Thoracic aorta (tissue), 2 donors: ENCODE data around the gene F12. TPM values are rescaled to one million over a fixed set of nuclear protein-coding genes. Genes with fewer than 3 reads are reported as not detected.

Experiments
- ATAC-seq: fragments of 150-250 bp; one replicate; pipeline ENCODE4 v1.8.0; 2017; ENCODE audit warnings: low read depth; ENCODE audit not compliant: insufficient number of reproducible peaks, low FRiP score
- DNase-seq: peaks from one replicate; pipeline ENCODE4 v3.0.0-alpha.2; 2020; ENCODE audit warnings: low spot score
- H3K27ac ChIP-seq, 2 donors: fragments of 200-600 bp; sonication (generic); 1 replicate in 1 of 2; 2 replicates in 1 of 2; pipeline ENCODE4 v1.5.1; 2016; ENCODE audit warnings: mild to moderate bottlenecking in 2 of 2, moderate library complexity in 2 of 2
- H3K27me3 ChIP-seq: fragments of 200-600 bp; sonication (generic); replicated peaks from 2 replicates; pipeline ENCODE4 v1.6.0; 2016; ENCODE audit warnings: mild to moderate bottlenecking; ENCODE audit not compliant: insufficient read depth
- H3K36me3 ChIP-seq: fragments of 200-600 bp; sonication (generic); one replicate; pipeline ENCODE4 v1.5.1; 2016
- H3K4me1 ChIP-seq, 2 donors: fragments of 200-600 bp; sonication (generic); 1 replicate in 1 of 2; 2 replicates in 1 of 2; pipeline versions ENCODE4 v1.5.1 to v1.6.0; 2016; ENCODE audit warnings: low read depth in 2 of 2, mild to moderate bottlenecking in 1 of 2; ENCODE audit not compliant: control insufficient read depth in 1 of 2
- H3K4me3 ChIP-seq: fragments of 200-600 bp; sonication (generic); 2 replicates; pipeline ENCODE4 v1.5.1; 2016; ENCODE audit warnings: mild to moderate bottlenecking
- H3K9me3 ChIP-seq: fragments of 200-600 bp; sonication (generic); 2 replicates; pipeline ENCODE4 v1.5.1; 2016
- total RNA-seq, 2 donors: library from RNA; depleted of rRNA; stranded (reverse); fragments of >200 nt; gene quantifications; one replicate each; pipeline versions ENCODE4 v1.1.0 to v1.2.3, GENCODE V29; 2016
- TF ChIP-seq, protein P1 (sequence below): fragments of 200-600 bp; sonication (generic); IDR thresholded peaks from one replicate; pipeline ENCODE4 v1.5.1; 2019; ENCODE audit warnings: antibody characterized with exemption

Gene F12
- not detected for total RNA-seq

DNA sequence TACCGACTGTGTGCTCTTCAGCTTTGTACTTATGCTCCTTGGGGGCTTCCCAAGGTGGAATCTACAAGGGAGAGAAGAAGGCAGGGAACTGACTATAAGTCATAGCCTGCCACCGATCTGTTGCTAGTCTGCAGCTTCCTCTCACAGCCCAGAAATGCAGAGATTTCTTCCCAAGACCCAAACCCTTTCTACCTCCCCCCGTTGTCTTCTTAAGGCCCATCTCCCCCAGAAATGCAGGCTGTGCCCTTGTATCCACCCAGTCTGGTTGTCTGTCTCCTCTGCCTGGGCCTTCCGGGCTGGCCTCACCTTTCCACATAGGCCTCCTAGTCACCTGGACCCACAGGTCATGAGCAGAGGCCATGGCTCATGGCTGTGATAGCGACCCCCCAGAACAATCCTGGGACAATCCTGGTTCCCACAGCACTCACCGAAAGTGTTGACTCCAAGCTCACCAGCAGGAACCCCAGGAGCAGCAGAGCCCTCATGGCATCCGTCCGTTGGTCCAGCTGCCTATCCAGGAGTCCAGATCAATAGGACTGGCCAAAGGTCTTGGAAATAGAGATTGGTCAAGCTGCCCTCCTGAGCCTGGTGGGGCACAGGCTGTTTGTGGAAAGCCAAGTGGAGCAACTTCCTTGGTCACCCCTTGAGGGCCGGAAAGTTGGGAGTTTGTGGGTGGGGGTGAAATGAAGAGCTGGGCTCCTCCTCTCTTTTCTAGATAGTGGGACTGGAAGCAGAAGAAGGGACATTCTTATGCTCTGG, at the start of gene F12:
F12 (minus strand) TSS at position 522 of the 759 bp plus-strand sequence; CDS start at position 485, 37 bp downstream.
- H3K9me3 ChIP-seq: no peaks in the 10 kb centered on the region
- H3K4me3 ChIP-seq: no peak within 1 kb of the TSS
- no peak for DNase-seq
- H3K36me3 ChIP-seq: no peaks in the 10 kb centered on the region
- no peak within 1 kb of the TSS for H3K27ac ChIP-seq
- TF ChIP-seq, protein P1, sequence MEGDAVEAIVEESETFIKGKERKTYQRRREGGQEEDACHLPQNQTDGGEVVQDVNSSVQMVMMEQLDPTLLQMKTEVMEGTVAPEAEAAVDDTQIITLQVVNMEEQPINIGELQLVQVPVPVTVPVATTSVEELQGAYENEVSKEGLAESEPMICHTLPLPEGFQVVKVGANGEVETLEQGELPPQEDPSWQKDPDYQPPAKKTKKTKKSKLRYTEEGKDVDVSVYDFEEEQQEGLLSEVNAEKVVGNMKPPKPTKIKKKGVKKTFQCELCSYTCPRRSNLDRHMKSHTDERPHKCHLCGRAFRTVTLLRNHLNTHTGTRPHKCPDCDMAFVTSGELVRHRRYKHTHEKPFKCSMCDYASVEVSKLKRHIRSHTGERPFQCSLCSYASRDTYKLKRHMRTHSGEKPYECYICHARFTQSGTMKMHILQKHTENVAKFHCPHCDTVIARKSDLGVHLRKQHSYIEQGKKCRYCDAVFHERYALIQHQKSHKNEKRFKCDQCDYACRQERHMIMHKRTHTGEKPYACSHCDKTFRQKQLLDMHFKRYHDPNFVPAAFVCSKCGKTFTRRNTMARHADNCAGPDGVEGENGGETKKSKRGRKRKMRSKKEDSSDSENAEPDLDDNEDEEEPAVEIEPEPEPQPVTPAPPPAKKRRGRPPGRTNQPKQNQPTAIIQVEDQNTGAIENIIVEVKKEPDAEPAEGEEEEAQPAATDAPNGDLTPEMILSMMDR: no peak
- H3K27me3 ChIP-seq: no peaks in the 10 kb centered on the region
- ATAC-seq: no peak
- peaks cover 0 to 5% of the 10 kb centered on the region in 2 donors for H3K4me1 ChIP-seq

DNA sequence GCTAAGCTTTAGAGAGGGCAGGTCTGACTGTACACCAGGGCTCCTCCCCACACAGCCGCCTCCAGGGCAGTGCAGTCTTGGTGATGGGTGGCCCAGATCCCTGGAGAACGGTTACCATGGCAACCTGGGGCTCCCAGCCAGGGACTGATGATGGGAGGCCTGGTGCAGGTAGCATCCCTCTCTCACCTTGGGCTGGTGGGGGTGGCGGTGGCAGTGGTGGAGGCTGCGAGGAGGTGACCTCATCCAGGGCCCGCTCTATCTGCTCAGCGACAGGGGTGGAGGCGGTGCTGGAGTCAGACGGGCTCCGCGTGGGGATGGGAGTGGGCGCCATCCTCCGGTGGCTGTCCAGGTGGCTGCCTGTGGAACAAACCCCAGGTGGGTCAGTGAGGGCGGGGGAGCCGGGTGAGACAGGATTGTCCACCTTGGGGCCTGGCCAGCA, 49.6 kb upstream of the F12 start:
- Histone ChIP-seq H3K4me3 (no peak overlapping the region), H3K4me1 (peaks cover 8 to 35% of the 10 kb centered on the region in 2 donors), H3K9me3 (no peaks in the 10 kb centered on the region), H3K36me3 (peaks cover 18% of the 10 kb centered on the region), H3K27me3 (no peaks in the 10 kb centered on the region), H3K27ac (no peak overlapping the region)
- DNase-seq (no peak), ATAC-seq (no peak)
- TF ChIP-seq, protein P1: no peak

DNA sequence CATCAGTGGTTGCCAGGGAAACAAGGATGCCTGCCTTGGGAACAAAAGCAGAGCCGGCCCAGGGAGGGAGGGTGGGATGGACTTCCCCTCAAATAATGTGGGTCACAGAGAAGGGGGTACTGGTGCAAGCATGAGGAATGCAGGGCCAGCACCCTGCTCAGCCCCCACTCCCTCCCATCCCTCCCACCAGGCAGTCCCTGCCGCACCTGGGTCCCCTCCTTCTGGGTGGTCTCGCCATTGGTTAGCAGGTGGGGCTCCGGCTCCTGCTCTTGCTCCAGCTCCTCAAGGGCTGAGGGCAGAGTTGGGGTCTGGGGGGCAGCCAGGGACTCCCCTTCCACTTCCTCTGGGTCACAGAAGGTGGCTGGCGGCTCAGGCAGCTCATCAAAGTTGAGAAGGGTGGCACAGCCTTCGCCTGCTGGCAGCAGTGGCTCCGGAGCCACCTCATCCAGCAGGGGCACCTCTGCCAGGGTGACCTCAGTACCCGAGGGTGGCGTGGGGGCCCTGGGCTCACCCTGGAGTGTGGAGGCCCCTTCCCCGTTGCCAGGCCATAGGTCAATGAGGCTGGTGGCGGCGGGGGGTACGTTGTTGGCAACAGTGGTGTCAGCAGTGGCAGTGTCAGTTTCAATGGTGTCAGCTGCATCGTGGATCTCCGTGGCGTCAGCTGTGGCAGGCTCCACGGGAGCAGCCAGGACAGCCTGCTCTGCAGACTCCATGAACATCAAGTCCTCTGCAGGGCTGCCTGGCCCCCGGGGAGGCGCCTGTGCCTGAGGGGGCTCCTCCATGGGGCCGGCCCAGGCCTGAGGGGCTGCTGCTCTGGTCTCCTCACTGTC, 48.7 kb upstream of the F12 start:
- Histone ChIP-seq H3K27ac (peak overlapping the region in 1 of 2 donors; percentile 76), H3K4me3 (no peak overlapping the region), H3K27me3 (no peaks in the 10 kb centered on the region), H3K4me1 (peaks cover 14 to 43% of the 10 kb centered on the region in 2 donors), H3K36me3 (peaks cover 12% of the 10 kb centered on the region), H3K9me3 (no peaks in the 10 kb centered on the region)
- ATAC-seq (no peak), DNase-seq (no peak)
- TF ChIP-seq, protein P1: no peak

DNA sequence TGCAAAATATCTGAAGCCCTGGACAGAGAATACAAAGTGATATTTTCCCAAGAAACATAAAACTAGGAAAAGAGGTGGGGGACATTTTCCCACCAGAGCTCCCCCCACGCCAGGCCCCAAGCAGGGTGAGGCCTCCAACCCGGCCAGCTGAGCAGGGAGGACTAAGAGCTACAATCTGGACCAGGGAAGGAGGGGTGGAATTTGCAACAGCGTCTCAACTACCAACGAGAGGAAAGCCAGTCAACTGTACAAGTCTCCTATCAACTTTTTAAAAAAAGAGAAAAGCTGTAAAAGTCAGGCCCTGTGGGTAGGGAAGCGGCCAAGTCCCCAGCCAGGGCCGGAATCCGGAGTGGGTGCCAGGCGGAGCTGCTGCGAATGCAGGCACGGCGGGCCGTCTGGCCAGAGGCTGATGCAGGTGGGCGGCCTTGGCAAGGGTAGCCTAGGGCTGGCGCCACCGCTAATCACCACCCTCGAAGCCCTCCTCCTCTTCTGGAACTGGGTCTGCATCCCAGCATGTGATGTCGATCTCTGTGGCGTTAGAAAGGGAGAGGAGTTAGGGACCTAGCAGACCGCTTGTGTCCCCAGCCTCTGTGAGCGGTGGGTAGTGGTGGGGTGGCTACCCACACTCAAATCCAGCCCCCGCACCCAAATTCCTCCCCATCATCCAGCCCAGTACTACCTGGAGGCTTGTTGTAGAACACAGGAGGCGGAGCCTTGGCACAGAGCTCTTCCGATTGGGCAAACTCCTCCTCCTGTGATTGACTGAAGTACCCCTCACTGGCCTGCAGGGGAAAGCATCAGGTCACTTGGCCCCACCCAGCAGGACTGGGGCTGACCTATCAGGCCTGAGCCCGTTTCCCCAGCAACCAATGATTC, 47.9 kb upstream of the F12 start:
- Histone ChIP-seq H3K4me1 (peaks cover 14 to 46% of the 10 kb centered on the region in 2 donors), H3K36me3 (peaks cover 12% of the 10 kb centered on the region), H3K4me3 (no peak overlapping the region), H3K27ac (peak overlapping the region; percentile 71 to 81), H3K9me3 (no peaks in the 10 kb centered on the region), H3K27me3 (no peaks in the 10 kb centered on the region)
- ATAC-seq (peak; percentile 67), DNase-seq (peak; percentile 80)
- TF ChIP-seq, protein P1: peak; percentile 93
